Skin epidermis (tissue), 12 donors: ENCODE measurements around the gene ALG9.
"Not testable (repeated sequence)": the region's sequence is repeated elsewhere in the genome, so short reads cannot be mapped to it uniquely, and the experiment has no call there.

Source experiments
- H3K27ac ChIP-seq, 21 experiments: fragments of 200-600 bp; sonication (generic) in 11 of 21; one replicate each; pipeline ENCODE4 v1.5.0; 2020; ENCODE audit warnings: mild to moderate bottlenecking in 3 of 21, inconsistent platforms in 2 of 21, moderate library complexity in 2 of 21
- H3K4me3 ChIP-seq, 7 experiments: fragments of 200-600 bp; sonication (generic) in 2 of 7; one replicate each; pipeline ENCODE4 v1.5.0; 2020; ENCODE audit warnings: inconsistent platforms in 2 of 7, mild to moderate bottlenecking in 2 of 7, moderate library complexity in 1 of 7

Gene ALG9

GRCh38 chr11:111812211-111812610, 59.2 kb downstream of the ALG9 start:
- H3K27ac ChIP-seq: no peak overlapping the region
- H3K4me3 ChIP-seq: no peak overlapping the region

- Histone ChIP-seq H3K4me3 (no peak overlapping the region), H3K27ac (no peak overlapping the region)
Observed at GRCh38 chr11:111811445-111811844, 59.9 kb downstream of the ALG9 start.

DNA sequence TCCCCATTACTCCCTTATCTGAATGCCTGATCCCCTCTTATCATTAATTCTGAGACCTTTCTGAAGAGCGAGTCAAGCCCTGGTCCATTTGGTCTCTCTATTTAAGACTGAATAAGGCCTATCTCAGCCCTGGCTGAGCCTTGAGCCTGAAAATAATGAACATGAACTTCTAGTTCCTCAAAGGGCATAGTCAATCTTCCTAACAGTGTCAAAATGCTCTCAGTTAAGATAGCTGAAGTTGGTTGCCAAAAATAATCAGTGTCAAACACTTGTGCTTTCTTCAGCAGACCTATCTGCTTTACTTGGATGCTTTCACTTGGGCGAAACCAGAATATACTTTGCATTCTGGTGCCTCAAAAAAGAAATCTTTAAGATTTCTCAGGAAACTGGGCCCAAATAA, 62.5 kb downstream of the ALG9 start:
- Histone ChIP-seq H3K27ac (no peak overlapping the region), H3K4me3 (no peak overlapping the region)

DNA sequence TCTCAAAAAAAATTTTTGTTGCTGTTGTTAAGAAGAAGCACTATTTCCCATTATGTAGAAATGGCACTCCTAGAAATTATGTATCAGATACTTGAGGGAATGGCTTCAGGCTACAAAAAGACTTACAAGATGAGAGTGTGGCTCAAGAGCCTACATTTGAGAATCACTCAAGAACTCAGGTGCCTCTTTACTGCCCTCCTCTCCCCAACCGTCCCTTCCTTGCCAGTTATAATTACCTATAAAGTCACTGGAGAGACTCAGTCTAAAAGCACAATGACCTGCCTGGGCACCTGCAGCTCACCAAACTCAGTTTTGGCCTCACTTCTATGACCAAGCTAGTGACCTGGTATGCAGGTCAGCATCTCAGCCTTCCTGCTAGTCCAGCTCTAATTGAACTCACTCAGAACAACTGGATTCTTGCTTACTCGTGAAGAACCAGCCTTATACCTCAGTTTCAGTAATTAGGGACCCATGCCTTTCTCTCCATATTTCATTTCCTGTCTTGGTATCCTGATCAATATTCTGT, 63.3 kb downstream of the ALG9 start:
- no peak overlapping the region for H3K27ac ChIP-seq
- H3K4me3 ChIP-seq: no peak overlapping the region

DNA sequence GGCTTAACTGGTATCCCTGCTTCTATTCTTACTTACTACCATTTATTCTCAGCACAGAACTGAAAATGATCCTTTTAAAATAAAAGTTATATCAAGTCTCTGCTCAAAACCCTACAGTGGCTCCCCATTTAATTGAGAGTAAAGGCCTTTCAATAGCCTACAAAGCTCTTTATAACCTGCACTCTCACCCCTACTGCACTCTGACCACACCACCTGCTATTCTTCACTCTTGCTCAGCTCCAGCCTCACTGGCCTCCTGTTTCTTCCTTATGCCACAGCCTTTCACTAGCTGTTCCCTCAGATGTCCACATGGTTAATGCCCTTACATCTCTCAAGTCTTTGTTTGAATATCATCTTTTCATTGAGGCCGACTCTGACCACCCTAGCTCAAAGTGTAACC, 64.3 kb downstream of the ALG9 start:
- Histone ChIP-seq H3K4me3 (no peak overlapping the region), H3K27ac (no peak overlapping the region)

- H3K27ac ChIP-seq: peak overlapping the region in 4 of 21 experiments; percentile 14 to 37 (median 24)
Observed at GRCh38 chr11:111801135-111801534, 70.2 kb downstream of the ALG9 start.

GRCh38 chr11:111798279-111798678, 73.1 kb downstream of the ALG9 start:
- Histone ChIP-seq H3K4me3 (no peak overlapping the region), H3K27ac (peak overlapping the region in 1 of 21 experiments; percentile 22)

More at GRCh38 chr11:111801135-111801534, 70.2 kb downstream of the ALG9 start:
- H3K4me3 ChIP-seq: no peak overlapping the region

DNA sequence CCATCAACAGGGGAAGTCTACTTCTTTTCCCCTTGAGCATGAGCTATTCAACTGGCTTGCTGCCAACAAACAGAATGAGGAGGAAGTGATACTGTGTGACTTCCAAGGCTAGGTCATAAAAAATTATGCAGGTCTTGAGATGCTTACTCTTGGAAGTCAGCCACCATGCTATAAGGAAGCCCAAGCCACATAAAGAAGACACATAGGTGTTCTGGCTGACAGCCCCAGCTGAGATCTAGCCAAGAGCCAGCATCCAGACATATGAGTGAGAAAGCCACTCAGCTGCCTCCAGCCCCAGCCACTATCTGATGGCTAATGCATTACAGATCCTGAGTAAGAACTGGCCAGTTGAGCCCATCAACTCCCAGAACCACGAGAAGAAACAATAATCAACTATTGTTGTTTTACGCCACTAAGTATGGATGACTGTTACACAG, 74.2 kb downstream of the ALG9 start:
- peak overlapping the region in 8 of 21 experiments; percentile 2 to 66 (median 28) for H3K27ac ChIP-seq
- no peak overlapping the region for H3K4me3 ChIP-seq

- H3K4me3 ChIP-seq: no peak overlapping the region
- peak overlapping the region in 12 of 21 experiments; percentile 0 to 66 (median 17) for H3K27ac ChIP-seq
Observed at GRCh38 chr11:111796696-111797095, 74.7 kb downstream of the ALG9 start.

GRCh38 chr11:111795334-111795985, 75.9 kb downstream of the ALG9 start:
- H3K27ac ChIP-seq: peak overlapping the region in 5 of 21 experiments; percentile 16 to 66 (median 35)
- no peak overlapping the region for H3K4me3 ChIP-seq

GRCh38 chr11:111793863-111794262, 77.5 kb downstream of the ALG9 start:
- peak overlapping the region in 10 of 21 experiments; percentile 8 to 77 (median 28) for H3K27ac ChIP-seq
- no peak overlapping the region for H3K4me3 ChIP-seq

DNA sequence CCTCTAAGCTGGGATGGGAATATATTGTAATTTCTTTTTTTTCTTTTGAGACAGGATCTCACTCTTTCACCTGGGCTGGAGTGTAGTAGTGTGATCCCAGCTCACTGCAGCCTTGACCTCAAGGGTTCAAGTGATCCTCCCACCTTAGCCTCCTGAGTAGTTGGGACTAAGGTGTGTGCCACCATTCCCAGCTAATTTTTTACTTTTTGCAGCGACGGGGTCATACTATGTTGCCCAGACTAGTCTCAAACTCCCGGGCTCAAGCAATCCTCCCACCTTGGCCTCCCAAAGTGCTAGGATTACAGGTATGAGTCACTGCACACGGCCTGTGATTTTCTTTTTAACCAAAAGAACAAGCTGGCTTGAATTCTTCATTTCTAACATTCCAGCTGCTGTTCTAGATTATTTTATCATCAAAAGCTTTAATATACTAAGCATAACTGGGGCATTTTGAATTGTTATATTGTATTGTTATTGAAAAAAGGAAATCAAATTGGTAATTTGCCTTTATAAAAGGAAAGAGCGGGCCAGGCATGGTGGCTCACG, 78.4 kb downstream of the ALG9 start:
- Histone ChIP-seq H3K4me3 (no peak overlapping the region), H3K27ac (peak overlapping the region in 6 of 21 experiments; percentile 1 to 76 (median 52))

- H3K27ac ChIP-seq: no peak overlapping the region
Observed at GRCh38 chr11:111792314-111792713, 79.1 kb downstream of the ALG9 start.

DNA sequence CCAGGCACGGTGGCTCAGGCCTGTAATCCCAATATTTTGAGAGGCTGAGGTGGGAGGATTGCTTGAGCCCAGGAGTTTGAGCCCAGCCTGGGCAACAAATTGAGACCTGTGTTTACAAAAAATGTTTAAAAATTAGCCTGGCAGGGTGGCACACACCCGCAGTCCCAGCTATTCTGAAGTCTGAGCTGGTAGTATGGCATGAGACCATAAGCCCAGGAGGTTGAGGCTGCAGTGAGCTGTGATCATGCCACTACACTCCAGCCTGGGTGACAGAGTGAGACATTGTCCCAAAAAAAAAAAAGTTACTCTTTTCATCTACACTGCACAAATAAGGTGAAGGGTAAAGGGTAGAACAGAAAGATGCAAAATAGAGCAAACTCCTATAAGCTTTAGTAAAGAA, 82.9 kb downstream of the ALG9 start:
- Histone ChIP-seq H3K27ac (no peak overlapping the region), H3K4me3 (no peak overlapping the region)

More at GRCh38 chr11:111792314-111792713, 79.1 kb downstream of the ALG9 start:
- H3K4me3 ChIP-seq: no peak overlapping the region

DNA sequence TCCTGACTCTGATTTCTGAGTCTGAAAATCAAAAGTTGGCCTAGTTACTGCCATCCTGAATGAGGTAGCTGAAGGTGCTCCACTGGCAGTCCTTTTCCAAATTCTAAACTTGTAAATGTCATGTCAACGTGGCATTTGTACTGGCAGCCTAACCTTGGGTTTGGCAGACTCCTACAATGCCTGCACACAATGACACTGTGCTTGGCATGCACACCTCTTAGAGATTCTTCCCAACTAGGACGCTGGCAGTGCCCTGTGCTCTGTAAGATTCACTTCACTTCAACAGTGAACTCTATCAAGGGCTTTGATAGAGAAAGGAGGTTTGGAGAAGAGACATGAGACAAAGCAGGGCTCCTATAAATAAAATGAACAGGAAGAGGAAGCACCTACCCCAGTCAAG, 83.3 kb downstream of the ALG9 start:
- H3K27ac ChIP-seq: no peak overlapping the region
- H3K4me3 ChIP-seq: no peak overlapping the region

DNA sequence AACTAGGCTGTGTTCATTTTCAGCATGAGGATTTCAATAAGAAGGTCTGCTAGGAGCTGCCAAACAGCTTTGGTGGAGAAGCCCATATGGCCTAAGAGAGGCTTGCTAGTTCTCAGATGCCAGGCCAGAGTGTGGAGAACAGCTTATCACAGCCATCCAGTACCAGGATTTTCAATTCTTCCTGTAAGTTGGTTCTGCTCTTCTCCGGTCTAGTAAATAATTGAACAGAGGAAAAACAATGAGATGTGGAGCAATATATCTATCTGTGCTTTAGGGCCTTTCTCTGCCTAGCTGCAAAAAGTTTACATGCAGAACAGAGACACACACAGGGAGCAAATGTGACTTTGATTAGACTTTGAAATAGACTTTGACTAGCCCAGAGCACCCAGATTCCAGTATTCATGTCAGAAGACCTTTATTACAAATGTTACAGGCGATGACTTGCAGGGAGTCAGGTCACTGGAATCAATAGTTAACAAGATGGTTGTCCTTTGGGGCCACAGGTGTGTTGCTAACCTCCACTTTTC, 85.4 kb downstream of the ALG9 start:
- Histone ChIP-seq H3K4me3 (no peak overlapping the region), H3K27ac (no peak overlapping the region)

GRCh38 chr11:111785076-111785475, 86.3 kb downstream of the ALG9 start:
- H3K27ac ChIP-seq: no peak overlapping the region

DNA sequence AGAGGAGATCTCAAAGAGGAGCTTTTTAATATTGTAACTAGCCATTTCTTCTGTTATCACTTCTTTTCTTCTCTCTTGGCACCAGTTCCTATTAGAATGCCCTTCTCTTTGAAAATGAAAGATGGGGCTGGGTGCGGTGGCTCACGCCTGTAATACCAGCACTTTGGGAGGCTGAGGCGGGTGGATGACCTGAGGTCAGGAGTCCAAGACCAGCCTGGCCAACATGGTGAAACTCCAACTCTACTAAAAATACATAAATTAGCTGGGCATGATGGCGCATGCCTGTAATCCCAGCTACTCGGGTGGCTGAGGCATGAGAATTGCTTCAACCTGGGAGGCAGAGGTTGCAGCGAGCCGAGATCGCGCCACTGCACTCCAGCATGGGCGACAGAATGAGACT, 87.1 kb downstream of the ALG9 start:
- H3K4me3 ChIP-seq, H3K27ac ChIP-seq: not testable (repeated sequence)

More at GRCh38 chr11:111785076-111785475, 86.3 kb downstream of the ALG9 start:
- no peak overlapping the region for H3K4me3 ChIP-seq

GRCh38 chr11:111782109-111782741, 89.2 kb downstream of the ALG9 start:
- H3K27ac ChIP-seq: no peak overlapping the region

GRCh38 chr11:111779118-111779517, 92.3 kb downstream of the ALG9 start:
- Histone ChIP-seq H3K4me3 (no peak overlapping the region), H3K27ac (no peak overlapping the region)

More at GRCh38 chr11:111782109-111782741, 89.2 kb downstream of the ALG9 start:
- H3K4me3 ChIP-seq: no peak overlapping the region
